ENCODE data around the gene UBASH3A. TPM values are rescaled to one million over a fixed set of nuclear protein-coding genes. Genes with fewer than 3 reads are reported as not detected.

The UBASH3A gene
- total RNA-seq, 1 donor from 2014 or later, result 6.4 TPM

GRCh38 chr21:42492201-42492600, 88.5 kb downstream of the UBASH3A start:
- Histone ChIP-seq H3K36me3 (no peaks in the 10 kb centered on the region), H3K27ac (no peak overlapping the region), H3K4me3 (no peak overlapping the region), H3K27me3 (no peaks in the 10 kb centered on the region), H3K4me1 (peaks cover 12% of the 10 kb centered on the region), H3K9me3 (no peaks in the 10 kb centered on the region)
- no peak for DNase-seq (ENCODE audit: extremely low spot score in 2 of 2)
- intact Hi-C loops (cut with DNase I), result no loop called here
- no peak for TF ChIP-seq POLR2A (IDR thresholded peaks at IDR 0.05)
- no peak for TF ChIP-seq CTCF (IDR thresholded peaks at IDR 0.05)
- TF ChIP-seq POLR2AphosphoS5 (IDR thresholded peaks at IDR 0.05; ENCODE audit: insufficient read depth in 1 of 2, low read depth in 1 of 2), result no peak

GRCh38 chr21:42493109-42494060, 89.7 kb downstream of the UBASH3A start:
- H3K36me3 ChIP-seq, result no peaks in the 10 kb centered on the region
- H3K27ac ChIP-seq, result no peak overlapping the region
- H3K27me3 ChIP-seq, result no peaks in the 10 kb centered on the region
- peaks cover 12% of the 10 kb centered on the region for H3K4me1 ChIP-seq
- intact Hi-C loops (cut with DNase I), result no loop called here
- DNase-seq (ENCODE audit: extremely low spot score in 2 of 2), result no peak
- no peaks in the 10 kb centered on the region for H3K9me3 ChIP-seq
- TF ChIP-seq POLR2AphosphoS5 (IDR thresholded peaks at IDR 0.05; ENCODE audit: insufficient read depth in 1 of 2, low read depth in 1 of 2), result no peak
- TF ChIP-seq CTCF (IDR thresholded peaks at IDR 0.05), result no peak
- TF ChIP-seq POLR2A (IDR thresholded peaks at IDR 0.05), result no peak
- H3K4me3 ChIP-seq, result no peak overlapping the region

GRCh38 chr21:42495027-42495426, 91.3 kb downstream of the UBASH3A start:
- H3K9me3 ChIP-seq, result no peaks in the 10 kb centered on the region
- H3K27me3 ChIP-seq, result no peaks in the 10 kb centered on the region
- DNase-seq (ENCODE audit: extremely low spot score in 2 of 2), result peak in 1 of 2 donors; percentile 87
- H3K4me3 ChIP-seq, result no peak overlapping the region
- H3K36me3 ChIP-seq, result no peaks in the 10 kb centered on the region
- intact Hi-C loops (cut with DNase I), result no loop called here
- H3K27ac ChIP-seq, result no peak overlapping the region
- TF ChIP-seq CTCF (IDR thresholded peaks at IDR 0.05) (no peak), POLR2AphosphoS5 (IDR thresholded peaks at IDR 0.05; ENCODE audit: insufficient read depth in 1 of 2, low read depth in 1 of 2) (no peak)
- H3K4me1 ChIP-seq, result peaks cover 12% of the 10 kb centered on the region

- H3K4me3 ChIP-seq, result peak overlapping the region; percentile 48 to 70
- TF ChIP-seq POLR2A (IDR thresholded peaks at IDR 0.05) (no peak), CTCF (IDR thresholded peaks at IDR 0.05) (no peak), POLR2AphosphoS5 (IDR thresholded peaks at IDR 0.05; ENCODE audit: insufficient read depth in 1 of 2, low read depth in 1 of 2) (no peak)
- DNase-seq (ENCODE audit: extremely low spot score in 2 of 2), result no peak
- H3K36me3 ChIP-seq, result no peaks in the 10 kb centered on the region
- H3K9me3 ChIP-seq, result no peaks in the 10 kb centered on the region
- intact Hi-C loops (cut with DNase I), result no loop called here
- no peaks in the 10 kb centered on the region for H3K27me3 ChIP-seq
- H3K27ac ChIP-seq, result peak overlapping the region; percentile 87
- H3K4me1 ChIP-seq, result peaks cover 12% of the 10 kb centered on the region
These were observed 92.0 kb downstream of the UBASH3A start for GRCh38 chr21:42495765-42496119.
